GM12801 (cell line): Measurements from ENCODE around the gene KRTAP5-4.
"Not testable (repeated sequence)": the region's sequence is repeated elsewhere in the genome, so short reads cannot be mapped to it uniquely, and the experiment has no call there.

Experiments
- TF ChIP-seq, protein P1 (sequence below): IDR thresholded peaks from one replicate; pipeline ENCODE4 v1.5.1; 2011; ENCODE audit warnings: control low read depth; ENCODE audit not compliant: insufficient read length; ENCODE audit errors: extremely low read depth

Gene KRTAP5-4

DNA sequence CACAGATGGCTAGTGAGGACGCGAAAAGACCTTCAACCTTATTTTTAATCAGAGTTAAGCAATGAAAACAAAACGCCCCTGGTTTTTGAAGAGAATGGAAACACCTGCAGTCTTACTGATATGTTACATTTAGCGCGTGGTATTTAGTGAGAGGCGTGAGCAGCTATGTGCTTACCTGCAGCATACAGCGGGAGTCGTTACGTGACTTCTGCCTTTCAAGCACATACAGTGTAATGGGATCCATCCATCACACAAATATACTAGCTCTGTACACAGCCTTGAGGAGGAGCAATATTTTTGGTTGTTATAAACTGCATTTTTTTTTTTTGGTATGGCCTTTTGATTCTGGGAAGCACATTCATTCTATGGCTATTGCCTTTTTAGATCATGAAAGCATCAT is 29.3 kb downstream of the KRTAP5-4 start:
- TF ChIP-seq, protein P1, sequence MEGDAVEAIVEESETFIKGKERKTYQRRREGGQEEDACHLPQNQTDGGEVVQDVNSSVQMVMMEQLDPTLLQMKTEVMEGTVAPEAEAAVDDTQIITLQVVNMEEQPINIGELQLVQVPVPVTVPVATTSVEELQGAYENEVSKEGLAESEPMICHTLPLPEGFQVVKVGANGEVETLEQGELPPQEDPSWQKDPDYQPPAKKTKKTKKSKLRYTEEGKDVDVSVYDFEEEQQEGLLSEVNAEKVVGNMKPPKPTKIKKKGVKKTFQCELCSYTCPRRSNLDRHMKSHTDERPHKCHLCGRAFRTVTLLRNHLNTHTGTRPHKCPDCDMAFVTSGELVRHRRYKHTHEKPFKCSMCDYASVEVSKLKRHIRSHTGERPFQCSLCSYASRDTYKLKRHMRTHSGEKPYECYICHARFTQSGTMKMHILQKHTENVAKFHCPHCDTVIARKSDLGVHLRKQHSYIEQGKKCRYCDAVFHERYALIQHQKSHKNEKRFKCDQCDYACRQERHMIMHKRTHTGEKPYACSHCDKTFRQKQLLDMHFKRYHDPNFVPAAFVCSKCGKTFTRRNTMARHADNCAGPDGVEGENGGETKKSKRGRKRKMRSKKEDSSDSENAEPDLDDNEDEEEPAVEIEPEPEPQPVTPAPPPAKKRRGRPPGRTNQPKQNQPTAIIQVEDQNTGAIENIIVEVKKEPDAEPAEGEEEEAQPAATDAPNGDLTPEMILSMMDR = no peak

DNA sequence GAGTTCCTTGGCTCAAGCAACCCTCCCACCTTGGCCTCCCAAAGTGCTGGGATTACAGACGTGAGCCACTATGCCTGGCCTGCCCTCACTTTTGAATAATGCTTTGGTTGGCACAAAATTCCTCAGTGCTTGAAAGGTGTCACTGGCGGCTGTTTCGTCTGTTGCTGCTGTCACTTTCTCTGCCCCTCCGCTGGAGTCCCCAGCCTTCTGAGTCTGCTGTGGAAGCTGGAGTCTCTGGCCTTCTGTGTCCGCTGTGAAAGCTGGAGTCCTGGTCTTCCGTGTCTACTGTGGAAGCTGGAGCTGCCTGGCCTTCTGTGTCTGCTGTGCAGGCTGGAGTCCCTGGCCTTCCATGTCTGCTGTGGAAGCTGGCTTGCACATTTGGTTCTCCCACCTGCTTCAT is 31.9 kb downstream of the KRTAP5-4 start:
- TF ChIP-seq, protein P1 = no peak

DNA sequence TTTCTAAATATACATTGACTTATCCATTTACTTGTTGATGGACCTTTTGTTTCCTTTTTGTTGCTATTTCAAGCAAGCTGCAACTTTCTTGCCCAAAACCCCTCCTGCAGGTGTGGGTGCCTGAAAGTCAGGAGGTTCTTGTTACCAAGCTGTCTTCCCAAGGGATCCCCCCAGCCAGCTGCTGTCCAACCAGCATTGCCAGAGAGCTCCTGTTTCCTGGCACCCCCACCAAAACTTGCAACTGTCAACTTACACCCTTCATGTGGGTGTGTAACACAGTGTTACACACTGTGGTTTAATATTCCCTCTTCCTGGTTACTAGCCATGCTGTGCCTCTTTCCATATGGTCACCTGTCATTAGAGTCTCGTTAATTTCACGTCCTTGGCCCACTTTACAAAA is 35.2 kb downstream of the KRTAP5-4 start:
- TF ChIP-seq, protein P1 = no peak

DNA sequence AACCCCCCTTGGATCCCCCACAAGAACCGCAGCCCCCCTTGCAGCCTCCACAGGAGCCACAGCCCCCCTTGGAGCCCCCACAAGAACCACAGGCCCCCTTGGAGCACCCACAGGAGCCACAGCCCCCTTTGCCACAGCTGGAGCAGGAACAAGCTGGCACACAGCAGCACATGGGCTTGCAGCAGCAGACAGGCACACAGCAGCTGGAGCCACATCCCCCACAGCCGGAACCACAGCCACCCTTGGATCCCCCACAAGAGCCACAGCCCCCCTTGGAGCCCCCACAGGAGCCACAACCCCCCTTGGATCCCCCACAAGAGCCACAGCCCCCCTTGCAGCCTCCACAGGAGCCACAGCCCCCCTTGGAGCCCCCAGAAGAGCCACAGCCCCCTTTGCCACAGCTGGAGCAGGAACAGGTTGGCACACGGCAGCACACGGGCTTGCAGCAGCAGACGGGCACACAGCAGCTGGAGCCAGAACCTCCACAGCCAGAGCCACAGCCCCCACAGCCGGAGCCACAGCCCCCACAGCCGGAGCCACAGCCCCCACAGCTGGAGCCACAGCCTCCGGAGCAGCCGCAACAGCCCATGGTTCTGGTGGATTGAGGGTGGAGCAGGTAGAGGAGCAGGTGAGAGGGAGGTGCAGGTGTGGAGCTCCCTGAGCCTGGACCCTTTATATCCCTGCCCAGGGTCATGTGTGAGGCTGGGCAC is 37.1 kb downstream of the KRTAP5-4 start, which contains the start of gene KRTAP5-1:
Gene KRTAP5-1 (minus strand): TSS at position 623 of the 710 bp plus-strand sequence. CDS start 34 bp downstream, at position 589.
- TF ChIP-seq, protein P1 = not testable (repeated sequence)

DNA sequence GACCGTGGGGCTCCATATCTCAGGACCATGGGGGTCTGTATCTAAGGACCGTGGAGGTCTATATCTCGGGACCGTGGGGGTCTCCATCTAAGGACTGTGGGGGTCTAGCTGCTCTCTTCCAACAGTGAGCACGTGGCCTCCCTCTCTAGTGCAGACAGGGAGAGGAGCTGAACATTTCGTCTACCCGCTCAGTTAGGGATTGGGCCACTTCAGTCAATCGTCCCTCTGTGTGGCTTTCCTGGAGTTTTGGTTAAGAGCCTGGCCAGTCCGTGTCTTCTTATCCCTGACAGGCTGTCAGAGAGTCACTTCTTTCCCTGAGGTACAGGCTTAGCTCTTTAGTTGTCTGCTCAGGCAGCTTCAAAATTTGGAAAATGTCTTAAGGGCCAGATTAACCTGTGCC is 40.0 kb downstream of the KRTAP5-4 start:
- TF ChIP-seq, protein P1 = no peak

DNA sequence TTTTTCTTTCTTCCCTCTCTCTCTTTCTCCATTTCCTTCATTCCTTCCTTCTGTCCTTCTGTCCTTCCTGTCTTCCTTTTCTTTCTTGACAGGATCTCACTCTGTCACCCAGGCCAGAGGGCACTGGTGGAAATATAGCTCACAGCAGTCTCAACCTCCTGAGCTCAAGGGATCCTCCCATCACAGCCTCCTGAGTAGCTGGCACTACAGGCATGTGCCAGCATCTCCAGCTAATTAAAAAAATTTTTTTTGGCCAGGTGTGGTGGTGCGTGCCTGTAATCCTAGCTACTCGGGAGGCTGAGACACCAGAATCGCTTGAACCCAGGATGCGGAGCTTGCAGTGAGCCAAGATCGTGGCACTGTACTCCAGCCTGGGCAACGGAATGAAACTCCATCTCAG is 45.1 kb downstream of the KRTAP5-4 start:
- TF ChIP-seq, protein P1 = no peak

DNA sequence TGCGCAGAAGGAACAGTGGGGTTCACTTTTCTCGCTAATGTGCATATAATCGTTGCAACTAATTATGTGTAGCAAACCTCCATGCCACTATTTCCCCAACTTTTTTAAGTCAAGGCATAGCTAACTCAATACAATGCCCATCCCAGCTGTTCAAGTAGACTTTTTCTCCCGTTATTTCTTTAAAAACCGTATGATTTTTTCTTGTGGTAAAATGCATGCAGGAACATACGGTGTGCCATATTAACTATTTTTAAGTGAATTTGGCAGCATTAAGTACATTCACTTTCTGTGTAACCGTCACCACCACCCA is 47.0 kb downstream of the KRTAP5-4 start:
- TF ChIP-seq, protein P1 = no peak
